ENCODE results near the gene KLHL25. TPM values are rescaled to one million over a fixed set of nuclear protein-coding genes. Genes with fewer than 3 reads are reported as not detected.

The KLHL25 gene
- total RNA-seq, 1 experiment from 2014 or later: 11.5 TPM

DNA sequence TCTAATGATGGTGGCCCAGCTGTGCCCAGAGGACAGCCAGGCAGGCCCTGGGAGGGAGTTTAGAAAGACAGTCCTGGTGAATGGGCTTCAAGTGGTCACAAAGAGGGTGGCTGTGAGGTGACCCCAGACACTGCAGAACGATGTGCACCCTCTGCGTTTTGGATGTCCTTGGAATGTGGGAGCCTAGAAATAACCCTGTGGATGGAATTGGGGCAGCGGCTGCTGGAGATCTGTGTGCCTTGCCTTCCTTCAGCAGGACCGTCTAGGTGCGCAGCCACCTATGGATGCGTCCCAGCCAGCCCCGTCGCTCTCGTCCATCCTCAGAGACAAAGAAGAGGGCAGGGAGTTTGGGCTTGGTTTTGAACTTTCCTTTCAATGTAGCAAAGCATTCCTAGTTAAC lies 46.5 kb downstream of the KLHL25 start:
- DNase-seq (ENCODE audit: low spot score): no peak
- intact Hi-C loops (cut with micrococcal nuclease; ENCODE audit: unreplicated experiment): no loop called here
- Histone ChIP-seq H3K27me3 (replicated peaks; ENCODE audit: insufficient read depth, low read depth, low read length, poor library complexity) (no peaks in the 10 kb centered on the region), H3K4me1 (ENCODE audit: insufficient read depth, low read length, poor library complexity, severe bottlenecking) (no peaks in the 10 kb centered on the region), H3K36me3 (ENCODE audit: insufficient read depth, low read length, poor library complexity, severe bottlenecking) (peaks cover 32% of the 10 kb centered on the region), H3K9me3 (ENCODE audit: low read depth, low read length, poor library complexity, severe bottlenecking) (no peaks in the 10 kb centered on the region), H3K4me3 (ENCODE audit: low read depth, low read length, poor library complexity, severe bottlenecking) (no peak overlapping the region), H3K27ac (ENCODE audit: low read depth, low read length, poor library complexity, severe bottlenecking) (no peak overlapping the region)
- TF ChIP-seq CTCF (conservative IDR thresholded peaks at IDR 0.05; ENCODE audit: low read depth, low read length) (no peak), EZH2 (IDR thresholded peaks at IDR 0.05; ENCODE audit: borderline replicate concordance, low read depth, low read length, poor library complexity, severe bottlenecking) (no peak)
- ChIA-PET POLR2A (ENCODE audit: low non-redundant PET) (no interaction called here), CTCF (no interaction called here)
- no TSS peak for BruUV-seq (replicated peaks)

DNA sequence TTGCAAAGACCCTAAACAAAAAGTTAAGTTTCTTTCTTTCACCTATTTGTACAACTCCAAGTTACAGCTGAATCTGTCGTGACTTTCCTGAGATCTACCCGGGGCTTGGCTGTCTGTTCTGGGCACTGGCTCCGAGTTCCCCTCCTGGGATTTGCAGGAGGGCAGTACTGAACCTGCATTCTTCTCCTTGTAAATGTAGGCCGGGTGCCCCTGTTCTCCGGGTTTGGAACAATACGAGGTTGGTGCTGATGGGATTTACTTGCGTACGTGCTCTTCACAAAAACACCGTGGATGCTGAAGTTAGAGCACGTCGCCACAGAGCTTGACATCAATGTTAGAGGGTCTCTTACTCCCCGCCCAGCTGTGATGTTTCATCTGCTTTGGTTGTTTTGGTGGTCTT lies 48.1 kb downstream of the KLHL25 start:
- no peak overlapping the region for H3K27ac ChIP-seq (ENCODE audit: low read depth, low read length, poor library complexity, severe bottlenecking)
- no peak for DNase-seq (ENCODE audit: low spot score)
- CTCF ChIA-PET: no interaction called here
- intact Hi-C loops (cut with micrococcal nuclease; ENCODE audit: unreplicated experiment): no loop called here
- no peaks in the 10 kb centered on the region for H3K4me1 ChIP-seq (ENCODE audit: insufficient read depth, low read length, poor library complexity, severe bottlenecking)
- POLR2A ChIA-PET (ENCODE audit: low non-redundant PET): no interaction called here
- no peaks in the 10 kb centered on the region for H3K27me3 ChIP-seq (replicated peaks; ENCODE audit: insufficient read depth, low read depth, low read length, poor library complexity)
- no peaks in the 10 kb centered on the region for H3K9me3 ChIP-seq (ENCODE audit: low read depth, low read length, poor library complexity, severe bottlenecking)
- peaks cover 32% of the 10 kb centered on the region for H3K36me3 ChIP-seq (ENCODE audit: insufficient read depth, low read length, poor library complexity, severe bottlenecking)
- BruUV-seq (replicated peaks): no TSS peak
- TF ChIP-seq CTCF (conservative IDR thresholded peaks at IDR 0.05; ENCODE audit: low read depth, low read length): no peak
- no peak for TF ChIP-seq EZH2 (IDR thresholded peaks at IDR 0.05; ENCODE audit: borderline replicate concordance, low read depth, low read length, poor library complexity, severe bottlenecking)
- no peak overlapping the region for H3K4me3 ChIP-seq (ENCODE audit: low read depth, low read length, poor library complexity, severe bottlenecking)

DNA sequence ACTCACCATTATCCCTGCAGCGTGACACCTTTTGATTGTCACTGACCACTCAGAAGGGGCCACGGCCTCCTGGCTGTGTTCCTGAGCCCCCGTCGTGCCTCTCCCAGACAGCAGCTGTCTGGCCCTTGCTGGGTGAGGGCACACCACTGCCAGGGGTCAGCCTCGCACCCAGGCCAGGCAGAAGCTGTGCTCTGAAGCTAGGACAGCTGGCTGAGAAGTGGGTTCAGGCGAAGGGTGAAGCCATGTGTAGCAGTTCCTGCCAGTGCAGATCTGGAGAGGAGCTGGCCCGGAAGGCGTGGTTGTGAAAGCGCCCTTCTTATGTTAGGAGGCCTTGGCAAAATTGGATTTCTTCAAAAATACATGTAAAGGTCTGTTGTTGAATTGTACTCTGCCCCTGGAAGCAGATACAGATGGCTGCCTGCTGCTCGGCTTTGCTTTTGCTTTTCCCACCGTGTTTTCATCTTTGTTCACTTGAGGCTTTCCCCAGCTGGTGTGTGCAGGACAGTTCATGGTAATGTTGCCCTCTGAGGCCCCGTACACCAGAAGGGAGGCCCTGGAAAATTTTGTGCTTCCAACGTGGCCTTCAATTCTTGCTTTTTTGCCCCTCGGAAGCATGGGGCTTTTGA lies 49.1 kb downstream of the KLHL25 start:
- no TSS peak for BruUV-seq (replicated peaks)
- ChIA-PET POLR2A (ENCODE audit: low non-redundant PET) (no interaction called here), CTCF (no interaction called here)
- Histone ChIP-seq H3K4me1 (ENCODE audit: insufficient read depth, low read length, poor library complexity, severe bottlenecking) (no peaks in the 10 kb centered on the region), H3K27me3 (replicated peaks; ENCODE audit: insufficient read depth, low read depth, low read length, poor library complexity) (no peaks in the 10 kb centered on the region), H3K4me3 (ENCODE audit: low read depth, low read length, poor library complexity, severe bottlenecking) (no peak overlapping the region), H3K9me3 (ENCODE audit: low read depth, low read length, poor library complexity, severe bottlenecking) (no peaks in the 10 kb centered on the region), H3K27ac (ENCODE audit: low read depth, low read length, poor library complexity, severe bottlenecking) (no peak overlapping the region), H3K36me3 (ENCODE audit: insufficient read depth, low read length, poor library complexity, severe bottlenecking) (peaks cover 37% of the 10 kb centered on the region)
- no peak for TF ChIP-seq CTCF (conservative IDR thresholded peaks at IDR 0.05; ENCODE audit: low read depth, low read length)
- no peak for TF ChIP-seq EZH2 (IDR thresholded peaks at IDR 0.05; ENCODE audit: borderline replicate concordance, low read depth, low read length, poor library complexity, severe bottlenecking)
- intact Hi-C loops (cut with micrococcal nuclease; ENCODE audit: unreplicated experiment): no loop called here
- no peak for DNase-seq (ENCODE audit: low spot score)
